Esophagus muscularis mucosa (tissue), 4 donors: Measurements from ENCODE around the gene S100A4. TPM values are rescaled to one million over a fixed set of nuclear protein-coding genes. Genes with fewer than 3 reads are reported as not detected.
A peak's percentile ranks its signal among the peaks of the same experiment; 100 is the strongest.
"Not testable (repeated sequence)": the region's sequence is repeated elsewhere in the genome, so short reads cannot be mapped to it uniquely, and the experiment has no call there.

Experiments used
- DNase-seq: peaks from one replicate; pipeline ENCODE4 v3.0.0-alpha.2; 2017; ENCODE audit errors: extremely low spot score
- H3K27ac ChIP-seq, 4 donors: fragments of 200-600 bp; sonication (generic); replicated peaks in 1 of 4; 1 replicate in 3 of 4; 2 replicates in 1 of 4; pipeline ENCODE4 v1.5.1; 2016 to 2019; ENCODE audit warnings: mild to moderate bottlenecking in 1 of 4
- H3K27me3 ChIP-seq, 4 donors: fragments of 200-600 bp; sonication (generic); one replicate each; pipeline versions ENCODE4 v1.5.1 to v1.6.0; 2016 to 2019
- H3K36me3 ChIP-seq, 4 donors: fragments of 200-600 bp; sonication (generic); one replicate each; pipeline ENCODE4 v1.5.1; 2016 to 2019
- H3K4me1 ChIP-seq, 4 donors: fragments of 200-600 bp; sonication (generic); one replicate each; pipeline ENCODE4 v1.5.1; 2016 to 2019
- H3K4me3 ChIP-seq, 4 donors: fragments of 200-600 bp; sonication (generic); 1 replicate in 2 of 4; 2 replicates in 2 of 4; pipeline ENCODE4 v1.5.1; 2016 to 2019; ENCODE audit warnings: mild to moderate bottlenecking in 4 of 4, moderate library complexity in 1 of 4
- H3K9me3 ChIP-seq, 4 donors: fragments of 200-600 bp; sonication (generic); 1 replicate in 3 of 4; 2 replicates in 1 of 4; pipeline ENCODE4 v1.5.1; 2016 to 2019
- EP300 ChIP-seq: sonication (generic); formaldehyde crosslinking; IDR thresholded peaks from one replicate; pipeline ENCODE4 v1.6.1; 2017; ENCODE audit warnings: antibody characterized with exemption
- POLR2A ChIP-seq: fragments of 450-650 bp; IDR thresholded peaks from one replicate; pipeline ENCODE4 v1.6.1; 2017; ENCODE audit warnings: antibody characterized with exemption, moderate library complexity, mild to moderate bottlenecking, low read depth
- POLR2AphosphoS5 ChIP-seq, 2 donors: sonication (generic); formaldehyde crosslinking; IDR thresholded peaks; one replicate each; pipeline ENCODE4 v1.6.1; 2017; ENCODE audit warnings: antibody characterized with exemption in 2 of 2
- WGBS: methylation state at CpG from one replicate; pipeline ENCODE4 v1.1.5; 2018; 5-methylcytosine and 5-hydroxymethylcytosine counted together
- intact Hi-C: fragments of 100-400 bp; cut with DNase I; formaldehyde crosslinking; loops from one replicate; pipeline ENCODE4 v1.15.1; 2023
- total RNA-seq, 4 donors: library from RNA; depleted of rRNA; stranded (reverse); fragments of >200 nt; gene quantifications; one replicate each; pipeline versions ENCODE4 v1.1.0 to v1.2.1, GENCODE V29; 2016
- TF ChIP-seq, protein P1 (sequence below), 3 experiments: fragments of 200-600 bp in 2 of 3; fragments of 450-650 bp in 1 of 3; sonication (generic) in 2 of 3; IDR thresholded peaks; one replicate each; pipeline ENCODE4 v1.5.1; 2017 to 2019; ENCODE audit warnings: antibody characterized with exemption in 3 of 3, mild to moderate bottlenecking in 2 of 3, moderate library complexity in 1 of 3

The S100A4 gene
- total RNA-seq, 4 donors from 2014 or later = 154 to 362 (median 273) TPM

DNA sequence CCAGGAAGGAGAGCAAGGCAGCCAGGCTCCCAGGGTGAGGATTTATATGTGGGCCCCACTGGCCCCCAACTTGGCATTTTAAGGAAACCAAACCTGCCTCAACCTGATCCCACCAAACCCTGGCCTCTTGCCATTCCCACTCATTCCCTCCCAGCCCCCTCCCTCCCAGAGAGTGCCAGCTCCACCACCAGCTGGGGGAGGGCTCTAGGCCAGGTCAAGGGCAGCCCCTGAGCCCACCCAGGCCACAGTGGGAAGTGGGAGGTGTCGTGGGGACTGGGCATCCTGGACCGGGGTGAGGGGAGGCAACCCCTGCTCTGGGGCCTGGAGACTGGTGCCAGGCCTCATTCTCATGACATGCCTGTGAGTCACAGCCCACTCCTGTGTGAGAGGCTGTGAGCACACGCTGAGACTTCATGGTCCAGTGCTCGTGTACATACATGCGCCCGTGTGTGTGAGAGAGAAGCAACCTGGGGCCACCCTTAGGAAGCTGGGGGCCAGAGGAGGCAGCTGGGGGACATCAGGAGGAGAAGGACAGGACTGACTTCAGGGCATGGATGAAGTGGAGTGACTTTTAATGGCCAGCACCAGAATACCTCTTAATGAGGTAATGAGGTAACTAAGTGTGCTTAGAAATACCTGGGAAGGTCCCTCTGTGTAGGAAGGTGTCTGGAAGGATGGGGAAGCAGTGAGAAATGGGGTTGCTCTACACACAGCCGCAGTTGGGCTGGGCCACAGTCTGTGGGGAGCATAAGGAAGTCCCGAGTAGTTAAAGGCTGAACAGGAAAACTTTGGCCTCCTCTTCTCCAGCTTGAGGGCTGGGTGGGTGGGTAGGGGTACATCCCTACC lies 20.1 kb upstream of the S100A4 start, which contains the start of gene S100A2:
TSS of gene S100A2 (minus strand) at position 316 of the 846 bp plus-strand sequence. CDS start 1,967 bp downstream, outside the sequence.
- Histone ChIP-seq H3K4me3 (peak within 1 kb of the TSS in 2 of 4 donors; percentile 29 to 31), H3K27ac (peak within 1 kb of the TSS; percentile 89 to 91 (median 90)), H3K36me3 (no peaks in the 10 kb centered on the region), H3K9me3 (no peaks in the 10 kb centered on the region), H3K27me3 (no peaks in the 10 kb centered on the region), H3K4me1 (peaks cover 39 to 55% (median 46%) of the 10 kb centered on the region in 4 donors)
- 50% methylated on average over 8 of the region's 8 CpGs for WGBS
- TF ChIP-seq POLR2AphosphoS5 (IDR thresholded peaks at IDR 0.05) (peak; percentile 65 to 70), POLR2A (no peak)
- DNase-seq = no peak
- intact Hi-C loops = no loop called here

DNA sequence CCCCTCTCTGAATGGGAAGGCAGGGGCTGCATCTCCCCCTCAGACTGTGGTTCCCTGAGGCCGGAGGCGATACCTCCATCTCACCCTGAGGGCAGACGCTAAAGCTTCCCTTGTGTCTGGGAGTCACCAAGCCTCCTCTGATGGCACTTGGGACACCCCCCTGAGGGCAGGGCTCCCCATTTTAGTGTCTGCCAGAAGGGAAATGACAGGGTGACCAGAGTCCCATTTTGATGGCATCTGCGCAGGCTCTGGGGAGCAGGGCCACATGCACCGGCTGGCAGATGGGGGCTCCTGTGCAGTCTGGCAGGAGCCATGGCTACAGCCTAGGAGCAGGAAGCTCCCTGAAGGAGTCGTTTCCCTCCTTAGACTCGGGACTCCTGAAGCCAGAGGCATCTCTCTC lies 18.4 kb upstream of the S100A4 start:
- DNase-seq = no peak
- TF ChIP-seq EP300 (no peak), POLR2A (no peak), POLR2AphosphoS5 (IDR thresholded peaks at IDR 0.05) (no peak)
- TF ChIP-seq, protein P1, sequence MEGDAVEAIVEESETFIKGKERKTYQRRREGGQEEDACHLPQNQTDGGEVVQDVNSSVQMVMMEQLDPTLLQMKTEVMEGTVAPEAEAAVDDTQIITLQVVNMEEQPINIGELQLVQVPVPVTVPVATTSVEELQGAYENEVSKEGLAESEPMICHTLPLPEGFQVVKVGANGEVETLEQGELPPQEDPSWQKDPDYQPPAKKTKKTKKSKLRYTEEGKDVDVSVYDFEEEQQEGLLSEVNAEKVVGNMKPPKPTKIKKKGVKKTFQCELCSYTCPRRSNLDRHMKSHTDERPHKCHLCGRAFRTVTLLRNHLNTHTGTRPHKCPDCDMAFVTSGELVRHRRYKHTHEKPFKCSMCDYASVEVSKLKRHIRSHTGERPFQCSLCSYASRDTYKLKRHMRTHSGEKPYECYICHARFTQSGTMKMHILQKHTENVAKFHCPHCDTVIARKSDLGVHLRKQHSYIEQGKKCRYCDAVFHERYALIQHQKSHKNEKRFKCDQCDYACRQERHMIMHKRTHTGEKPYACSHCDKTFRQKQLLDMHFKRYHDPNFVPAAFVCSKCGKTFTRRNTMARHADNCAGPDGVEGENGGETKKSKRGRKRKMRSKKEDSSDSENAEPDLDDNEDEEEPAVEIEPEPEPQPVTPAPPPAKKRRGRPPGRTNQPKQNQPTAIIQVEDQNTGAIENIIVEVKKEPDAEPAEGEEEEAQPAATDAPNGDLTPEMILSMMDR (IDR thresholded peaks at IDR 0.05) = no peak
- intact Hi-C loops = no loop called here
- H3K27me3 ChIP-seq = no peaks in the 10 kb centered on the region
- WGBS = 100% methylated on average over 5 of the region's 7 CpGs
- peaks cover 39 to 55% (median 44%) of the 10 kb centered on the region in 4 donors for H3K4me1 ChIP-seq
- no peaks in the 10 kb centered on the region for H3K36me3 ChIP-seq
- H3K4me3 ChIP-seq = no peak overlapping the region
- no peak overlapping the region for H3K27ac ChIP-seq
- no peaks in the 10 kb centered on the region for H3K9me3 ChIP-seq

DNA sequence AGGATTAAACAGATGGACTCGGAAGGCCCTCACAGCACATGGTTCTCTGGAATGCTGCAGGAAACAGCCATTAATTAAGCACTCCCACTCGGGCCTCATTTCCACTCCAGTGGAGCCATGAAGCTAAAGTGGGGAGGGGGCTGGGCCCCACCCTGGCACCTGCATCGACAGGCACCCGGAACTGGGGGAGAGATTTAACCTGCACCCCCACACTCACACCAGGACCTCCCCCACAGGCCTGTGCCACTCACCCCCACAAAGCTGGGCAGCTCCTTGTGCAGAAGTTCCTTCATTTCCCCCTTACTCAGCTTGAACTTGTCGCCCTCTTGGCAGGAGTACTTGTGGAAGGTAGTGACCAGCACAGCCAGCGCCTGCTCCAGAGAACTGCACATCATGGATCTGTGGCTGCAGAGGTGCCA lies 17.9 kb upstream of the S100A4 start:
- TF ChIP-seq POLR2AphosphoS5 (IDR thresholded peaks at IDR 0.05) (no peak), POLR2A (no peak), EP300 (no peak)
- TF ChIP-seq, protein P1 (IDR thresholded peaks at IDR 0.05) = no peak
- H3K4me1 ChIP-seq = peaks cover 34 to 50% (median 39%) of the 10 kb centered on the region in 4 donors
- no peak overlapping the region for H3K4me3 ChIP-seq
- 84% methylated on average over 6 of the region's 6 CpGs for WGBS
- H3K27me3 ChIP-seq = no peaks in the 10 kb centered on the region
- H3K36me3 ChIP-seq = no peaks in the 10 kb centered on the region
- H3K27ac ChIP-seq = no peak overlapping the region
- no peak for DNase-seq
- intact Hi-C loops = no loop called here
- H3K9me3 ChIP-seq = no peaks in the 10 kb centered on the region

DNA sequence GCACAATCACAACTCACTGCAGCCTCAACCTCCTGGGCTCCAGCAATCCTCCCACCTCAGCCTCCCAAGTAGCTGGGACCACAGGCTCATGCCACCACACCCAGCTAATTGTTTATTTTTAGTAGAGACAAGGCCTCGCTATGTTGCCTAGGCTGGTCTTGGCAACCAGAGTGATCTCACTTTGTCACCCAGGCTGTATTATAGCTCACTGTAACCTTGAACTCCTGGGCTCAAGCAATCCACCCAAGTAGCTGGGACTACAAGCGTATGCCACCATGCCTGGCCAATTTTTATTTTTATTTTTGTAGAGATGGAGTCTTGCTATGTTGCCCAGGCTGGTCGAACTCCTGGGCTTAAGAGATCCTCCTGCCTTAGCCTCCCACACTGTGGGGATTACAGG lies 16.4 kb upstream of the S100A4 start:
- H3K9me3 ChIP-seq, H3K27ac ChIP-seq, intact Hi-C loops, H3K36me3 ChIP-seq, H3K27me3 ChIP-seq, DNase-seq, H3K4me3 ChIP-seq: not testable (repeated sequence)
- 87% methylated on average over 3 of the region's 3 CpGs for WGBS
- H3K4me1 ChIP-seq = peaks cover 20 to 35% (median 25%) of the 10 kb centered on the region in 4 donors

DNA sequence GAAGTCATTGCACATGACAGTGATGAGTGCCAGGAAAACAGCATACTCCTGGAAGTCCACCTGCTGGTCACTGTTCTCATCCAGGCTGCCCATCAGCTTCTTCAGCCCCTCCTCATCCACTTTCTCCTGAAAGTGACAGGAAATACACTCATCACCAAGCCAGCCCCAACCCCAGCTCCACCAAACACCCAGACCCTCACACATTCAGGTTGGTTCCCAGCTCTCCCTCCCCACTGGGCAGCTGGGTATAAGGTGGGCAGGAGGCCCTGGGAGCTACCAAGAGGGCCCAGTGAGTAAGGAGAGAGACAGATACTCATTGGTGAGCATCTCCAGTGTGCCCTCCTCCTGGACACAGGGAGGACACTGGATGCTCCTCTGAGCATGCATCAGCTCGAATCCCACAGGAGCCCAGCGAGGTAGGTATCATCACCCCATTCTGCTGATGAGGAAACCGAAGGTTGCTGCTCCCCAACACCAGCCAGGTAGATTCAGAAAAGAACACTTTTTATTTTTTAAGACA lies 15.9 kb upstream of the S100A4 start:
- TF ChIP-seq POLR2A (no peak), EP300 (no peak), POLR2AphosphoS5 (IDR thresholded peaks at IDR 0.05) (no peak)
- TF ChIP-seq, protein P1 (IDR thresholded peaks at IDR 0.05) = no peak
- no peaks in the 10 kb centered on the region for H3K27me3 ChIP-seq
- H3K36me3 ChIP-seq = no peaks in the 10 kb centered on the region
- 100% methylated on average over 3 of the region's 3 CpGs for WGBS
- peaks cover 15 to 30% (median 20%) of the 10 kb centered on the region in 4 donors for H3K4me1 ChIP-seq
- intact Hi-C loops = no loop called here
- H3K4me3 ChIP-seq = no peak overlapping the region
- DNase-seq = no peak
- H3K27ac ChIP-seq = no peak overlapping the region
- H3K9me3 ChIP-seq = no peaks in the 10 kb centered on the region
